ENCODE results near the gene CTNNA2. TPM values are rescaled to one million over a fixed set of nuclear protein-coding genes. Genes with fewer than 3 reads are reported as not detected.

The CTNNA2 gene
- total and polyA plus RNA-seq, 8 donors, result 0.08 to 0.56 (median 0.17) TPM; not detected in 2

GRCh38 chr2:80244905-80245584 is 732.2 kb downstream of the CTNNA2 start:
- Histone ChIP-seq H3K27ac (no peak overlapping the region), H3K4me3 (no peak overlapping the region), H3K9me3 (no peaks in the 10 kb centered on the region), H3K36me3 (no peaks in the 10 kb centered on the region), H3K27me3 (no peaks in the 10 kb centered on the region), H3K4me1 (no peaks in the 10 kb centered on the region)
- intact Hi-C loops (cut with DNase I), result no loop called here
- DNase-seq (no peak), ATAC-seq (no peak)
- no peak for TF ChIP-seq CTCF (IDR thresholded peaks at IDR 0.05)

GRCh38 chr2:80246534-80246933 is 733.7 kb downstream of the CTNNA2 start:
- ATAC-seq (no peak), DNase-seq (no peak)
- no peaks in the 10 kb centered on the region for H3K36me3 ChIP-seq
- intact Hi-C loops (cut with DNase I), result no loop called here
- H3K4me3 ChIP-seq, result no peak overlapping the region
- no peaks in the 10 kb centered on the region for H3K4me1 ChIP-seq
- H3K9me3 ChIP-seq, result no peaks in the 10 kb centered on the region
- H3K27me3 ChIP-seq, result no peaks in the 10 kb centered on the region
- no peak for TF ChIP-seq CTCF (IDR thresholded peaks at IDR 0.05)
- H3K27ac ChIP-seq, result no peak overlapping the region

- intact Hi-C loops (cut with DNase I), result no loop called here
- no peak for DNase-seq
- Histone ChIP-seq H3K27ac (no peak overlapping the region), H3K36me3 (no peaks in the 10 kb centered on the region), H3K4me3 (no peak overlapping the region), H3K4me1 (no peaks in the 10 kb centered on the region), H3K9me3 (no peaks in the 10 kb centered on the region), H3K27me3 (no peaks in the 10 kb centered on the region)
- no peak for ATAC-seq
- no peak for TF ChIP-seq CTCF (IDR thresholded peaks at IDR 0.05)
These were observed 734.5 kb downstream of the CTNNA2 start for GRCh38 chr2:80247339-80247738.

GRCh38 chr2:80248146-80248545 is 735.3 kb downstream of the CTNNA2 start:
- no peak for DNase-seq
- no peaks in the 10 kb centered on the region for H3K27me3 ChIP-seq
- no peak for TF ChIP-seq CTCF (IDR thresholded peaks at IDR 0.05)
- H3K9me3 ChIP-seq, result no peaks in the 10 kb centered on the region
- no peaks in the 10 kb centered on the region for H3K36me3 ChIP-seq
- H3K4me1 ChIP-seq, result no peaks in the 10 kb centered on the region
- intact Hi-C loops (cut with DNase I), result no loop called here
- no peak for ATAC-seq
- H3K27ac ChIP-seq, result no peak overlapping the region
- H3K4me3 ChIP-seq, result no peak overlapping the region

- no peaks in the 10 kb centered on the region for H3K27me3 ChIP-seq
- H3K4me1 ChIP-seq, result no peaks in the 10 kb centered on the region
- no peaks in the 10 kb centered on the region for H3K9me3 ChIP-seq
- no peak overlapping the region for H3K27ac ChIP-seq
- DNase-seq (no peak), ATAC-seq (no peak)
- intact Hi-C loops (cut with DNase I), result no loop called here
- H3K4me3 ChIP-seq, result no peak overlapping the region
- no peak for TF ChIP-seq CTCF (IDR thresholded peaks at IDR 0.05)
- H3K36me3 ChIP-seq, result no peaks in the 10 kb centered on the region
These were observed 739.6 kb downstream of the CTNNA2 start for GRCh38 chr2:80252294-80252986.

All from left lung (tissue), 10 donors.